ENCODE results near the gene PHF13.
"Not testable (repeated sequence)": the region's sequence is repeated elsewhere in the genome, so short reads cannot be mapped to it uniquely, and the experiment has no call there.

PHF13 gene

GRCh38 chr1:6637770-6638169 lies 24.2 kb downstream of the PHF13 start:
- TF ChIP-seq EZH2 (optimal IDR thresholded peaks at IDR 0.05; ENCODE audit: low read depth, low read length) (no peak), EZH2phosphoT487 (IDR thresholded peaks at IDR 0.05; ENCODE audit: low read length) (no peak), CTCF (IDR thresholded peaks at IDR 0.05; ENCODE audit: low read length) (no peak)
- H3K79me2 ChIP-seq (ENCODE audit: low read length) = no peaks in the 10 kb centered on the region
- H3K36me3 ChIP-seq (replicated peaks; ENCODE audit: insufficient read depth, low read length) = peaks cover 4% of the 10 kb centered on the region; the same call in 1 of the 2 replicates
- no peak overlapping the region for H2AFZ ChIP-seq (ENCODE audit: low read length)
- H3K4me1 ChIP-seq (ENCODE audit: low read length) = no peaks in the 10 kb centered on the region
- no peak overlapping the region for H3K9ac ChIP-seq (ENCODE audit: low read length)
- H3K9me3 ChIP-seq (replicated peaks; ENCODE audit: insufficient read depth, low read length) = no peaks in the 10 kb centered on the region
- no peak overlapping the region for H3K27ac ChIP-seq (ENCODE audit: low read length)
- no peaks in the 10 kb centered on the region for H3K27me3 ChIP-seq (replicated peaks; ENCODE audit: insufficient read depth, low read length)
- no peak overlapping the region for H3K4me3 ChIP-seq (ENCODE audit: low read length)
- no peak for DNase-seq
- H4K20me1 ChIP-seq (ENCODE audit: insufficient read depth, low read length) = no peaks in the 10 kb centered on the region
- H3K4me2 ChIP-seq (ENCODE audit: low read depth, low read length) = no peak overlapping the region
- H3K9me2 ChIP-seq (replicated peaks; ENCODE audit: insufficient read depth, low read length) = no peaks in the 10 kb centered on the region
- no peaks in the 10 kb centered on the region for H3F3A ChIP-seq (ENCODE audit: insufficient read depth, low read length)

- no peak overlapping the region for H3K9ac ChIP-seq (ENCODE audit: low read length)
- H3K4me2 ChIP-seq (ENCODE audit: low read depth, low read length) = no peak overlapping the region
- H2AFZ ChIP-seq (ENCODE audit: low read length) = no peak overlapping the region
- no peaks in the 10 kb centered on the region for H3K27me3 ChIP-seq (replicated peaks; ENCODE audit: insufficient read depth, low read length)
- no peaks in the 10 kb centered on the region for H3K9me3 ChIP-seq (replicated peaks; ENCODE audit: insufficient read depth, low read length)
- TF ChIP-seq EZH2 (optimal IDR thresholded peaks at IDR 0.05; ENCODE audit: low read depth, low read length) (no peak), EZH2phosphoT487 (IDR thresholded peaks at IDR 0.05; ENCODE audit: low read length) (no peak), CTCF (IDR thresholded peaks at IDR 0.05; ENCODE audit: low read length) (no peak)
- H3K4me3 ChIP-seq (ENCODE audit: low read length) = no peak overlapping the region
- no peaks in the 10 kb centered on the region for H4K20me1 ChIP-seq (ENCODE audit: insufficient read depth, low read length)
- no peaks in the 10 kb centered on the region for H3K4me1 ChIP-seq (ENCODE audit: low read length)
- H3K79me2 ChIP-seq (ENCODE audit: low read length) = no peaks in the 10 kb centered on the region
- H3K9me2 ChIP-seq (replicated peaks; ENCODE audit: insufficient read depth, low read length) = no peaks in the 10 kb centered on the region
- H3F3A ChIP-seq (ENCODE audit: insufficient read depth, low read length) = no peaks in the 10 kb centered on the region
- peaks cover 4% of the 10 kb centered on the region; the same call in 1 of the 2 replicates for H3K36me3 ChIP-seq (replicated peaks; ENCODE audit: insufficient read depth, low read length)
- H3K27ac ChIP-seq (ENCODE audit: low read length) = no peak overlapping the region
- no peak for DNase-seq
These were observed 24.7 kb downstream of the PHF13 start for GRCh38 chr1:6638226-6638625.

GRCh38 chr1:6640867-6641266 lies 27.3 kb downstream of the PHF13 start:
- not testable (repeated sequence) for H3K4me2 ChIP-seq (ENCODE audit: low read depth, low read length); H3K27me3 ChIP-seq (replicated peaks; ENCODE audit: insufficient read depth, low read length); H3K36me3 ChIP-seq (replicated peaks; ENCODE audit: insufficient read depth, low read length); H3K9me3 ChIP-seq (replicated peaks; ENCODE audit: insufficient read depth, low read length); H3K9me2 ChIP-seq (replicated peaks; ENCODE audit: insufficient read depth, low read length); H3K27ac ChIP-seq (ENCODE audit: low read length); H4K20me1 ChIP-seq (ENCODE audit: insufficient read depth, low read length); H2AFZ ChIP-seq (ENCODE audit: low read length); H3F3A ChIP-seq (ENCODE audit: insufficient read depth, low read length); H3K4me1 ChIP-seq (ENCODE audit: low read length); DNase-seq; H3K4me3 ChIP-seq (ENCODE audit: low read length); H3K9ac ChIP-seq (ENCODE audit: low read length); H3K79me2 ChIP-seq (ENCODE audit: low read length)

- Histone ChIP-seq H3K4me3 (ENCODE audit: low read length) (no peak overlapping the region), H3K36me3 (replicated peaks; ENCODE audit: insufficient read depth, low read length) (no peaks in the 10 kb centered on the region)
These were observed 31.5 kb downstream of the PHF13 start for GRCh38 chr1:6645018-6645417.

More at GRCh38 chr1:6645018-6645417, 31.5 kb downstream of the PHF13 start:
- Histone ChIP-seq H3K79me2 (ENCODE audit: low read length) (no peaks in the 10 kb centered on the region), H3K4me1 (ENCODE audit: low read length) (no peaks in the 10 kb centered on the region), H3K9me2 (replicated peaks; ENCODE audit: insufficient read depth, low read length) (no peaks in the 10 kb centered on the region), H3F3A (ENCODE audit: insufficient read depth, low read length) (no peaks in the 10 kb centered on the region), H3K9me3 (replicated peaks; ENCODE audit: insufficient read depth, low read length) (no peaks in the 10 kb centered on the region), H2AFZ (ENCODE audit: low read length) (no peak overlapping the region), H3K27ac (ENCODE audit: low read length) (no peak overlapping the region), H3K27me3 (replicated peaks; ENCODE audit: insufficient read depth, low read length) (no peaks in the 10 kb centered on the region), H3K4me2 (ENCODE audit: low read depth, low read length) (no peak overlapping the region), H3K9ac (ENCODE audit: low read length) (no peak overlapping the region), H4K20me1 (ENCODE audit: insufficient read depth, low read length) (no peaks in the 10 kb centered on the region)
- no peak for DNase-seq
- TF ChIP-seq CTCF (IDR thresholded peaks at IDR 0.05; ENCODE audit: low read length) (no peak), EZH2phosphoT487 (IDR thresholded peaks at IDR 0.05; ENCODE audit: low read length) (no peak), EZH2 (optimal IDR thresholded peaks at IDR 0.05; ENCODE audit: low read depth, low read length) (no peak)
